Bronchial epithelial cell (primary cell): Measurements from ENCODE around the gene WDFY4. TPM values are rescaled to one million over a fixed set of nuclear protein-coding genes. Genes with fewer than 3 reads are reported as not detected.

Source experiments
- DNase-seq: peaks from one replicate; pipeline ENCODE4 v3.0.0-alpha.2; 2010; ENCODE audit warnings: low read depth
- FAIRE-seq: peaks from 2 replicates; lab custom pipeline; 2011; peaks lifted over from hg19 to GRCh38; lab: Jason Lieb, UNC
- H3K27me3 ChIP-seq: 2 replicates; pipeline ENCODE4 v1.5.1; 2011; ENCODE audit warnings: low read length; ENCODE audit not compliant: control insufficient read depth, insufficient read depth
- H3K36me3 ChIP-seq: 2 replicates; pipeline ENCODE4 v1.5.1; 2011; ENCODE audit warnings: low read length; ENCODE audit not compliant: control insufficient read depth, insufficient read depth
- H3K4me3 ChIP-seq: 2 replicates; pipeline ENCODE4 v1.5.1; 2011; ENCODE audit warnings: mild to moderate bottlenecking, low read depth, low read length, control low read depth
- total RNA-seq: library from RNA; depleted of rRNA; stranded (reverse); fragments of >200 nt; gene quantifications from 2 replicates; pipeline ENCODE4 v1.2.1, GENCODE V29; 2014
- TF ChIP-seq, protein P1 (sequence below): IDR thresholded peaks from 2 replicates; pipeline ENCODE4 v1.5.1; 2011; ENCODE audit warnings: mild to moderate bottlenecking, moderate library complexity, low read length, control low read depth, inconsistent platforms; ENCODE audit not compliant: insufficient read depth, severe bottlenecking

The WDFY4 gene
- total RNA-seq, 1 donor from 2014 or later, result under 0.01 TPM

DNA sequence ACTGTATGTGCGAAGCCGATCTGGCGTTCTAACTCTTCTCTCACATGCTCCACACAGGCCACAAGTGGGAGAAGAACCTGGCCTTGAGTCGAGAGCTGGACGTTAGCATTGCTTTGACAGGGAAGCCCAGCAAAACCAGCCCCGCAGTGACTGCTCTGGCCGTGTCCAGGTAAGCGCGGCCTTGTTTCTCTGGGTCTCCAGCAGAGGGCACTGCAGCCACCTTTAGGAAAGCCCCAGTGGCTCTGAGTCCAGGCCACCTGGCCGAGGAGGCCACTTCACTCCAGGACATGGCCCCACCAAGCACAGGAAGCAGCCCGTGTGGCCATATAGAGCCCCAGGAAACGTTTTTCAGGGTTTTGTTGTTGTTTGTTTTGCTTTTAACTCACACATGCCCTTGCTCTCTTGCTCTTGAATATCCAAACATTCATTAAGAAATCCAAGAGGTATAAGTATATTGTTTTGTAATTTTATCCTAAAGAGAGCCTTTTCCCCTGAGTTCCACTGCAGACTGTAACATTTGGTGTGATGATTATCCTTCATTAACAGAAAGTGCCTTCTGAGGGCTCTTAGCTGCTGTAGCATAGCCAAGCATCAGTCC lies 296.7 kb downstream of the WDFY4 start:
- Histone ChIP-seq H3K27me3 (no peaks in the 10 kb centered on the region), H3K36me3 (no peaks in the 10 kb centered on the region), H3K4me3 (no peak overlapping the region)
- DNase-seq (peak; percentile 15), FAIRE-seq (no peak)
- TF ChIP-seq, protein P1, sequence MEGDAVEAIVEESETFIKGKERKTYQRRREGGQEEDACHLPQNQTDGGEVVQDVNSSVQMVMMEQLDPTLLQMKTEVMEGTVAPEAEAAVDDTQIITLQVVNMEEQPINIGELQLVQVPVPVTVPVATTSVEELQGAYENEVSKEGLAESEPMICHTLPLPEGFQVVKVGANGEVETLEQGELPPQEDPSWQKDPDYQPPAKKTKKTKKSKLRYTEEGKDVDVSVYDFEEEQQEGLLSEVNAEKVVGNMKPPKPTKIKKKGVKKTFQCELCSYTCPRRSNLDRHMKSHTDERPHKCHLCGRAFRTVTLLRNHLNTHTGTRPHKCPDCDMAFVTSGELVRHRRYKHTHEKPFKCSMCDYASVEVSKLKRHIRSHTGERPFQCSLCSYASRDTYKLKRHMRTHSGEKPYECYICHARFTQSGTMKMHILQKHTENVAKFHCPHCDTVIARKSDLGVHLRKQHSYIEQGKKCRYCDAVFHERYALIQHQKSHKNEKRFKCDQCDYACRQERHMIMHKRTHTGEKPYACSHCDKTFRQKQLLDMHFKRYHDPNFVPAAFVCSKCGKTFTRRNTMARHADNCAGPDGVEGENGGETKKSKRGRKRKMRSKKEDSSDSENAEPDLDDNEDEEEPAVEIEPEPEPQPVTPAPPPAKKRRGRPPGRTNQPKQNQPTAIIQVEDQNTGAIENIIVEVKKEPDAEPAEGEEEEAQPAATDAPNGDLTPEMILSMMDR, result peak; percentile 88

DNA sequence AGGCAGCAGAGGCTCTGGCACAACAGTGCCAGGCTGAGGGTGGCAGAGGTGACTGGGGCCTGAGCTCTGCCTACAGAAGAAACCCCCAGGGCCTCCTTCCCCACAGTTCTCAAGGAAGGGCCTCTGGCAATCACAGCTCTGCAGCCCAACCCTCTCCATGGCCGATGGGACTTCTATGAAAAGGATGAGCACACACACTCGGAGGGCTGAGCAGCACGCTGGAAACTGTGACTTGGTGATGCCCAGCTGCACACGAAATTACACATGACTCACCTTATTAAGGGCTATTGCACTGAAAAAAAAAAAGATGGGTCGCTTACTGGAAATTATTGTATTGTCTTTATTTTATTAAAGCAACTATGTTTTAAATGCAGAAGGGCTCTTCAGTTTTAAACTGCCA lies 297.9 kb downstream of the WDFY4 start:
- no peak for FAIRE-seq
- TF ChIP-seq, protein P1, result no peak
- Histone ChIP-seq H3K4me3 (no peak overlapping the region), H3K36me3 (no peaks in the 10 kb centered on the region), H3K27me3 (no peaks in the 10 kb centered on the region)
- no peak for DNase-seq

DNA sequence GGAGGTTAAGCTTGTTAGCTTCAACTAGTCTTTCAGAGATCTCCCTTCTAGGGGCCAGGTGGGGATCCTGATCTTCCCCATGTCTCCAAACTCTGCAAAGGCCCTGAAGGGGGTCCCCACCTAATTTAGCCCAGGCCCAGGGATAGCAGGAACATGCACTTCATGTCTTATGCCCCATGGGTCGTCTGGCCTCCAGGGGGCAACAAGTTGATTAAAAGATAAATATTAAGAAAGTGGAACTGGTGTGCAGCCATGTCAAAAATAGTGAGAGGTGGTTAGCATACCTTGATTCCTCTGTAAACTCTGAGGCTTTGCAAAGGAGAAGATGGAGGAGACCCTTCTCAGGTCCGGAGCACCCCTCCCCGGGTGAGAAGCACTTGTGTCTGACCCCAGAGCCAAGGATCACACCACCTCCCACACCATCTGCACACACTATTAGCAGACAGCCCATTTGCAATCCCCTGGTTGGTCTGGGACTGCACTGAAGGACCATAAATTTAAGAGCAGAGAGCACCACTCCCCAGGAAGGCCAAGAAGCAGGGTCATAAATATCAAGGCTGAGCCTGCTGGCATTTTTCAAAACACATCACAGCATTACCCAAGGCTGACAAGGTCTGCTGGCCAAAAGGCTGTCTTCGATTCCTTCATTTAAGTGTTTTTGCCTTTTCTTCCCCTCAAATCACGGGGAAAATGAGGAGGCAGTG lies 299.1 kb downstream of the WDFY4 start:
- TF ChIP-seq, protein P1, result no peak
- no peak for DNase-seq
- H3K27me3 ChIP-seq, result no peaks in the 10 kb centered on the region
- no peak overlapping the region for H3K4me3 ChIP-seq
- no peaks in the 10 kb centered on the region for H3K36me3 ChIP-seq
- FAIRE-seq, result peak; percentile 70

DNA sequence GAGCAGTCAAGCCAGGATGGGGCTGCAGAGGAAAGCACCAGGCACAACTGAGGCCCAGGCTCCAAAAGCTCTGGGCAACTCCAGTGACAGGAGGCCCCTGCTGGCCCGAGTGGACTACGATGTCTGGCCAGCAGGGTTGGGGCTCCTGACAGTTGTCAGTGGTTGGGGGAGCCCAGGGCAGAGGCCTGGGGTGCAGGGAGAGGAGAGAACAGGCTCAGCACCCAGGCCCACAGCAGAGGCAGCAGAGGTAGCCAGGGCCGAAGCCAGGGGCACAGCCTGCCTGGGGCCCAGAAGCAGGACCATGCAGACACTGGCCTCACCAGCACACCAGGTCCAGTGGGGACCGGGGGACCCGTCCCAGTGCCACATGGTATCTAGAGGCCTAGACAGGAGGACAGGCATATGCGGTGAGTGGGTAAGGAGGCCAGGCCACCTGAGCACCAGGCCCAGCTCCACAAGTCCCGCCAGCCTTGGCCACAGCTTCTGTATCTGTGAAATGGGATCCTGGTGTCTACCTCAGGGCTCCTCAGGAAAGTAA lies 301.0 kb downstream of the WDFY4 start:
- Histone ChIP-seq H3K27me3 (peaks cover 1% of the 10 kb centered on the region), H3K36me3 (no peaks in the 10 kb centered on the region), H3K4me3 (no peak overlapping the region)
- TF ChIP-seq, protein P1, result no peak
- FAIRE-seq (no peak), DNase-seq (no peak)

DNA sequence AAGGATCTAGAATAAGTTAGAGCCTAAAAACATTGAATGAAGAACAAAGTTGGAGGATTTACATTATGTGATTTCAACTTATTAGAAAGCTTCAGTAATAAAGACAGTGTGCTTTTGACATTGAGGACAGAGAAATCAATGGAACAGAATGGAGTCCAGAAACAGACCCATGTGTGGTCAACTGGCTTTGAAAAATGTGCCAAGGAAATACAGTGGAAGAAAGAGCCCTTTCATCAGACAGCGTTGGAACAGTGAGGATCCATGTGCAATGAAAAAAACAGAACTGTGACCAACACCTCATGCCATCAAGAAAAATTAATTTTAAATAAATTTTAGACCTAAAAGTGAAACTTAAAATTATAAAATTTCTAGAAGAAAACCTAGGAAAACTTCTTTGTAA lies 305.6 kb downstream of the WDFY4 start:
- Histone ChIP-seq H3K27me3 (peaks cover 1% of the 10 kb centered on the region), H3K36me3 (no peaks in the 10 kb centered on the region), H3K4me3 (no peak overlapping the region)
- FAIRE-seq (no peak), DNase-seq (no peak)
- TF ChIP-seq, protein P1, result no peak
